GM08714 (cell line): ENCODE results near the gene NSUN3.
"Not testable (repeated sequence)": the region's sequence is repeated elsewhere in the genome, so short reads cannot be mapped to it uniquely, and the experiment has no call there.

Source experiments
- H3K4me3 ChIP-seq: fragments of 200-500 bp; sonication (Bioruptor generic); 2 replicates; pipeline ENCODE4 v1.5.1; 2014; ENCODE audit warnings: mild to moderate bottlenecking, low read length, inconsistent platforms
- ZNF274 ChIP-seq: IDR thresholded peaks from 2 replicates; pipeline ENCODE4 v1.6.1; 2012; ENCODE audit warnings: mild to moderate bottlenecking, low read depth, low read length

NSUN3 gene

DNA sequence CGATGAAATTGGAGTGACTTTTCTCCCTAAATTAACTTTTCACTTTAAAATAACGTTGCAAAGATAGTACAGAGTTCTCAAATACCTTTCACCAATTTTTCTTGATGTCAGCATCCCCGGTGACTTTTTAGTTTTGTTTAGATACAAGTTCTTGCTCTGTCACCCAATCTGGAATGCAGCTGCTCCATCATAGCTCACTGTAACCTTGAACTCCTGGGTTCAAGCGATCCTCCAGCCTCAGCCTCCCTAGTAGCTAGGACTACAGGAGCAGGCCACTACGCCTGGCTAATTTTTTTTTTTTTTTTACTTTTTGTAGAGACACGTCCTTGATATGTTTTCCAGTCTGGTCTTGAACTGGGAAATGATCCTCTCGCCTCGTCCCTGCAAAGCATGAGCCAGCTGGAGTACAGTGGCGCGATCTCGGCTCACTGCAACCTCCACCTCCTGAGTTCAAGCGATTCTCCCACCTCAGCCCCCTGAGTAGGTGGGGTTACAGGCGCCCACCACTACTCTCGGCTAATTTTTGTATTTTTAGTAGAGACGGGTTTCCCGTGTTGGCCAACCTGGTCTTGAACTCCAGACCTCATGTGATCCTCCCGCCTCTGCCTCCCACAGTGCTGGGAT, 747 bp downstream of the NSUN3 start:
- no peak for TF ChIP-seq ZNF274

DNA sequence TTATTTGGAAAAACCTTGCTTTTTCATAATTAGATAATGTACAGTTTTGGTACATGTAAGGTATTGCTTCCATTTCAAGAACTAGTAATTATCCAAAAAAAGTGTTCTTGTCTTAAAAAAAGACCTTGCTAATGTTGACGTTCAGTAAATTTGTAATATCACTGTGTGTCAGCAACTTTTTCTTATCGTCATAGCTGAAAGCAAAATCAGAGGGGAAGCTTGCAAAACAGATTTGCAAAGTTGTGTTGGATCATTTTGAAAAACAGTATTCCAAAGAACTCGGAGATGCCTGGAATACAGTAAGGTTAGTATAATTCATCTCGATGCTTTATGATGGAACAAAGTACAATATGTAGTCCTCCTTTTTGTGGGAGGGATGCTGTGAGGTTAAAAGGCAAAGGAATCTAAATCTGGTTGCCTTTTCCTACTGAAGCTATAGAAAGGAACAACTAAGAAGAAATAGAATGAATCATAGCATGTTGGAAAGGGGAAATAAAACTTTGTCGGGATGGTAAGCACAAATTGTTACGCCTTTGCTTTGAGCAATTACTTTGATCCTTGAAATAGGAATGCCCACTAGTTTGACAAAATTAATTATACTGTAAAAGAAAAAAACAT, 1.5 kb downstream of the NSUN3 start:
- TF ChIP-seq ZNF274, result no peak
- peak overlapping the region; percentile 93; the same call in 1 of the 2 replicates for H3K4me3 ChIP-seq

More for the DNA sequence above, 747 bp downstream of the NSUN3 start:
- peak overlapping the region; percentile 93 for H3K4me3 ChIP-seq

DNA sequence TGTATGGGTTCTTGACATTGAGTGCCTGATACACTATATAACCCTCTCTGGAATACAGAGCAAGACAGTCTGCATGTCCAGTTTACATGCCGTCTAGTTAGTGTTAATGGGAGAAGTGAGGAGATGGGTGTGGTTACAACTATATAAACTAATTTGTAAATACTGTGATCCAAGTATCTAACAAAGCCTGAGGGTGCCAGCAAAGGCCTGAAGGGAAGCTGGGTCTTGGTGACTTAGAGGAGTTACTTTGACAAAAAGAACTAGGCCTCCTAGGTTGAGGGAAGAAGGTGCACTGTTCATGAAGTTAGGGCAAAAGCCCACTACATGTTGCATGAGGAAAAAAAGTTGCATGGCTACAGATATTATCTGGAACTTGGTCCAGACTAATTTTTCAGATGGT, 2.3 kb downstream of the NSUN3 start:
- no peak overlapping the region for H3K4me3 ChIP-seq
- TF ChIP-seq ZNF274, result no peak

DNA sequence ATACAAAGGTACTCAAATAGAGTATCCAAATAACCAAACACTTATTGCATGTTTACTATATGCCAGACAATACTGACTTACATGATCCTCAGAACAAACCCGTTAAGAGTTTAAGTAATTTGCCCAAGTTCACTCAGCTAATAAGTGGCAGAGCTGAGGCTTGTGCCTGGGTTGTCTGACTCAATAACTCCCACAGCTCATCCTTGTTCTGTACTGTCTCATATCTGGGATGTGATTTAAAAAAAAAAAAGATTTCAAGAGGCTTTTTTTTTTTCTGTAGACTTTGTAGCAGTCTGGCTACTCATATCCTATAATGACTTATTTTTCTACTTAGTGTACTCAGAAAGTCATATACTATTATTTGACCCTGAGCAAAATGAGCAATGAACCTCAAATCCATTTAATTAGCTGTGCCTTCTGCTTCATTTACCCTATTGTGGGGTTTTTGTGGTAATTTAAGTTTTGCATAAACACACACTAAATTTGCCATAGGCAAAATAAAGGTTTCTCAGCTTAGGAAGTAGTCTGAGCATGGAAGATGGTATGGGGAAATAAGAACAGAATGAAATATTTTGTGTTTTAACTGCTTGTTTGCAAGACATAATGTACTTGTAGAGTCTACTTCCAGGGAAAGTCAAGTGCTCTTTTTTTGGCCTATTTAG, 3.1 kb downstream of the NSUN3 start:
- TF ChIP-seq ZNF274, result no peak
- no peak overlapping the region for H3K4me3 ChIP-seq

DNA sequence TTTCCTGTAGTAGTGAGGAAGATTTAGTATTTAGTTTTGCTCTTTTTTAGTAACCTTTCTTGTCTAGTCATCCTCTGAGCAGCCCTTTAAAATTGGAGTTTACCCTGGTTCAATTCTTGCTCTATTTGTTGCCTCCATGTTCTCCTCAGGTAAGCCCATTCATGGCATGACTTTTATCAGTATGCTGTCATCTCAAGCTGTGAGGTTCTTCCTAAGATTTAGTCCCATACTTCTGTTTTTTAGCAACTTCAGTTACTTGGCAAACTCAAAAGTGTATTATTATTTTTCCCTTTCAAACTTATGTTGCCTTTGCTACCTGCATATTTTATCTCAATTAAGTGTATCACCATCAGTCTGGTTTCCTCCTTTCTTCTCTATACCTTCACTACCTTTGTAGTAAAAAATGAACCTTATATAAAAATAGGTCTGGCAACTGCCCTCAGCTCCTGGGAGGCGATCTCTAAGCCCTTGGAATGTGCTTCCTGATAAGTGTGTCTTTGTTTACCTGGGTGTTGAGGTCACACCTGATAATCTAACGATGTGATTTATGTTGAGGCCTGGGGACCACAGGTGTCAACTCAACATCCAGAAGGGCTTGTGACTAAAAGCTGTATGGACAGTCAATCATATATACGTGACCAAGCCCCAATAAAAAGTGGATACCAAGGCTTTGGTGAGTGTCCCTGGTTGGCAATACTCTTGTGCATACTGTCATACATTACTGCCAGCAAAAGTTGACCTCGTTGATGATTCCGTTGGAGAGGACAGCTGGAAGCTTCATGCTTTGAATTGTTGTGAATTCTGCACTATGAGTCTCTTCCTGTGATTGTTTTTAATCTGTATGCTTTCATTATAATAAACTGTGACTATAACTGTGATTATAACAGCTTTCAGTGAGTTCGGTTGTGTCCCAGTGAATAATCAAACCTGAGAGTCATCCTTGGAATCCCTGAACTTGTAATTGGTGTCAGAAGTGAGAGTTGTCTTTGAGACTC, 3.9 kb downstream of the NSUN3 start:
- TF ChIP-seq ZNF274, result no peak
- H3K4me3 ChIP-seq, result no peak overlapping the region

GRCh38 chr3:94069194-94069813, 6.4 kb downstream of the NSUN3 start:
- H3K4me3 ChIP-seq, result no peak overlapping the region
- no peak for TF ChIP-seq ZNF274

DNA sequence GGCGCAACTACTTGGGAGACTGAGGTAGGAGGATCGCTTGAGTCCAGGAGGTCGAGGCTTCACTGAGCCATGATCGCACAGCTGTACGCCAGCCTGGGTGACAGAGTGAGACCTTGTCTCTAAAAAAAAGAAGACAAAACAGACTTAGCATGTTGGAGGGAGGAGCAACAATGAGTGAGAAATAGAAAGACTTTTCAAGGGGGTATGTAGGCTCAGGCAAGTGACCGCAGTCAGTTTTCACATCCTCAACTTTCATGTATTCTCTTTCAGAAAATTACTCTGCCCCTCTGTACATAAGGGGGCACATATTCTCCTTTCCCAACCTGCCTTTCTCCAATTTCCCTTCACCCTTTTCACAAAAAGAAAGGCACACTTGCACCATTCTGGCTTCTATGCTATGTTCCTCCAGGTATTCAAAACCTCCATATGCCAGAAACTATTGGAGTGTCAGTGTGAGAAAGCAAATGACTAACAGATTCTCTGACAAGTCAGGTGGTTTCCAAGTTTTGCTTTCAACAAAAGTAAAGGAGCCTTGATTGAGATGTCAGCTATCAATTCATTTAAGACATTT, 7.6 kb downstream of the NSUN3 start:
- TF ChIP-seq ZNF274, result no peak
- H3K4me3 ChIP-seq, result no peak overlapping the region; the same call in 1 of the 2 replicates

- TF ChIP-seq ZNF274, result no peak
These were observed 8.9 kb downstream of the NSUN3 start for GRCh38 chr3:94071713-94072284.

DNA sequence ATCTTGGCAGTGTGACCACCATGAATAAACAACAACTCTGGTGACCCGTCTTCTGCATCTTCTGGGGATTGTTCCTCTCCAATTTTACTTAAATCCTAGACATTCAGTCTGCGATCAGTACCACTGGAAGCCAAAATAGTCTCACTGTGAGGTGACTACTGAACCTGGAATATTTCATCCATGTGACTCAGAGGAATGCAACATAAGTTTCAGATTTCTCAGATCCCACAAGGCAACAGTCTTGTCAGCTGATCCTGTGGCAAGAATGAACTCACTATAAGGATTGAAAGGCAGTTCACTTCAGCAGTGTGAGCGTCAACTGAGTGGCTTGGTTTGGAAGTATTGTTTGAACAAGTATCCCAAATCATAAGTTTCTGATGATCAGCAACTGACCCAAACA, 13.2 kb downstream of the NSUN3 start:
- no peak for TF ChIP-seq ZNF274
- no peak overlapping the region for H3K4me3 ChIP-seq

More at GRCh38 chr3:94071713-94072284, 8.9 kb downstream of the NSUN3 start:
- H3K4me3 ChIP-seq, result no peak overlapping the region

- H3K4me3 ChIP-seq, result not testable (repeated sequence)
These were observed 17.7 kb downstream of the NSUN3 start for GRCh38 chr3:94080552-94080951.

DNA sequence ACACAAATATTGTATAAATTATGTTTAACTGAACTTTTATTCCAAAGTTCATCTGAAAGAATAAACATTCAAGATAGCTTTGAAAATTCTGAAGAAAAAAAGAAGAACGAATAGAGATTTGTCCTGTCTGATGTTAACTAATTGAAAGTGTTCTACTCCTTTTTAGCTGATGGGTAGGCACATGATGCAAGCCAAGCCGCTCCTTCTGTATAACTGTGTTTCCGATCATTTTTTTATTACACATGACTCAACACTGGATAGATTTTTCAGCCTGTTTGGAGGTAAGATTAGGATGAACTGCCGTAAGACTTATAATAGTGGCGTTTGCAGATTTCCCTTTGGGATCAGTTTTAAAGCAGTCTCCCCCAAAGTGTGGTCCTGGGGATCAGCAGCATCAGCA, 19.0 kb downstream of the NSUN3 start:
- TF ChIP-seq ZNF274, result no peak
- no peak overlapping the region for H3K4me3 ChIP-seq

- H3K4me3 ChIP-seq, result no peak overlapping the region
- no peak for TF ChIP-seq ZNF274
These were observed 19.6 kb downstream of the NSUN3 start for GRCh38 chr3:94082391-94082937.

DNA sequence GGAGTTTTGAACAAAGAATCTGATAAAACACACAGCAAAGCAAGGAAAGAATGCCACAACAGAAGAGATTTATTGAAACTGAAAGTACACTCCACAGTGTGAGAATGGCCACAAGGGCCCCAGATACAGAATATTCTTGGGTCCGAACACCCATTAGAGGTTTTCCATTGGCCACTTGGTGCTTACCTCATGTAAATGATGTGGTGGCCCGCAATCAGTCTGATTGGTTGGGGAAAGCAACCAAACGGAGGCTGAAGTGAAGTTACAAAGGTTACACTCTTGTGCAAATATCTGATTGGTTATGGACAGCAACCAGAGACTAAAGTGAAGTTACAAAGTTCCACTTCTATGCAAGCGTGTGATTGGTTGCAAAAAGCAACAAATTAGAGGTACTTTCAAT, 20.4 kb downstream of the NSUN3 start:
- no peak for TF ChIP-seq ZNF274

More for the DNA sequence above, 20.4 kb downstream of the NSUN3 start:
- H3K4me3 ChIP-seq, result no peak overlapping the region
